Right cardiac atrium (tissue), 5 donors: ENCODE data around the gene GTF2A1. TPM values are rescaled to one million over a fixed set of nuclear protein-coding genes. Genes with fewer than 3 reads are reported as not detected.

Source experiments
- ATAC-seq, 2 donors: fragments of 200-7000 bp; cut with Tn5 transposase; one replicate each; pipeline versions ENCODE4 v1.8.0 to v1.9.1; 2020; ENCODE audit warnings: moderate library complexity in 2 of 2, mild to moderate bottlenecking in 1 of 2
- DNase-seq, 3 donors: peaks; one replicate each; pipeline ENCODE4 v3.0.0-alpha.2; 2020
- H3K27ac ChIP-seq: one replicate; pipeline ENCODE4 v1.5.1; 2013; ENCODE audit warnings: mild to moderate bottlenecking, low read length, control low read depth, moderate library complexity
- H3K27me3 ChIP-seq: one replicate; pipeline ENCODE4 v1.6.1; 2013; ENCODE audit not compliant: control insufficient read depth, insufficient read depth
- H3K4me1 ChIP-seq: one replicate; pipeline ENCODE4 v1.6.1; 2013; ENCODE audit warnings: low read length; ENCODE audit not compliant: control insufficient read depth, insufficient read depth
- H3K4me3 ChIP-seq: one replicate; pipeline ENCODE4 v1.5.1; 2013; ENCODE audit warnings: low read length, control low read depth
- H3K9me3 ChIP-seq: one replicate; pipeline ENCODE4 v1.6.1; 2013; ENCODE audit warnings: low read length; ENCODE audit not compliant: control insufficient read depth
- WGBS: extraction: QIAGEN DNeasy Blood & Tissue Kit; methylation state at CpG from one replicate; pipeline ENCODE4 v1.1.7; 2013; 5-methylcytosine and 5-hydroxymethylcytosine counted together
- intact Hi-C, 4 donors: fragments of 100-400 bp; cut with DNase I; formaldehyde crosslinking; loops; one replicate each; pipeline versions ENCODE4 v1.11.0 to v1.14.0; 2022 to 2023
- polyA plus RNA-seq: library from polyadenylated mRNA; stranded (reverse); fragments of 200-250 nt; gene quantifications from one replicate; pipeline ENCODE4 v1.2.3, GENCODE V29; 2013
- total RNA-seq, 4 donors: library from RNA; stranded (reverse); fragmentation: NEBNext Ultra II Directional; extraction: Animal tissue kit (Norgen Biotek cat#: 25700); gene quantifications; one replicate each; pipeline ENCODE4 v1.2.1, GENCODE V29; 2021
- donor health status: healthy with polysubstance abuse.
- donor health status: DM: no; HTN: yes; CAD: no.
- donor health status: DM: no; HTN: no; CAD: no.
- donor health status: DM: no; HTN: yes; CAD: no; lungs with severe emphysema.
- donor health status: DM: yes; HTN: yes; CAD: no.

GTF2A1 gene
- total and polyA plus RNA-seq, 5 donors = 5.7 to 20.7 (median 19.8) TPM

DNA sequence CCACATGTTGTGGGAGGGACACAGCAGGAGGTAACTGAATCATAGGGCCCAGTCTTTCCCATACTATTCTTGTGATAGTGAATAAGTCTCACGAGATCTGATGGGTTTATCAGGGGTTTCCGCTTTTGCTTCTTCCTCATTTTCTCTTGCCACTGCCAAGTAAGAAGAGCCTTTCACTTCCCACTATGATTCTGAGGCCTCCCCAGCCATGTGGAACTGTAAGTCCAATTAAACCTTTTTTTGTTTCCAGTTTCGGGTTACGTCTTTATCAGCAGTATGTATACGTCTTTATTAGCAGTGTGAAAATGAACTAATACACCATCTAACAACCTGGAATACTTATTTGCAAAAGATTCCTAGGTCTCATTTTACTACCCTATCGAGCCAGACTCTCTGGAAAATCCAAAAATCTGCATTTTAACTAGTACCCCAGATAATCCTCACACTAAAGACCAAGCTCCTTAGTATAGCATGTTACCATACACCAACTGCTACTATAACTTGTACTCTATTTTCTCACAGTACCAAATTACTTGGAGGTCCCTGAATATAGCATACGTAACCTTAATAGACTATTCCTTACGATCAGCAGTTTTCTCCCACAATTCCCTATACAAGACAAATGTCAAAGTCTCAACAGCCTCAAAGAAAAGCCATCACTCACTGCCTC lies 11.5 kb downstream of the GTF2A1 start:
- no peak for DNase-seq
- no peak overlapping the region for H3K27ac ChIP-seq
- no peak overlapping the region for H3K4me3 ChIP-seq
- H3K9me3 ChIP-seq = no peaks in the 10 kb centered on the region
- WGBS = 61% methylated on average over 8 of the region's 8 CpGs
- no peak for ATAC-seq
- no peaks in the 10 kb centered on the region for H3K4me1 ChIP-seq
- H3K27me3 ChIP-seq = no peaks in the 10 kb centered on the region
- intact Hi-C loops = no loop called here

DNA sequence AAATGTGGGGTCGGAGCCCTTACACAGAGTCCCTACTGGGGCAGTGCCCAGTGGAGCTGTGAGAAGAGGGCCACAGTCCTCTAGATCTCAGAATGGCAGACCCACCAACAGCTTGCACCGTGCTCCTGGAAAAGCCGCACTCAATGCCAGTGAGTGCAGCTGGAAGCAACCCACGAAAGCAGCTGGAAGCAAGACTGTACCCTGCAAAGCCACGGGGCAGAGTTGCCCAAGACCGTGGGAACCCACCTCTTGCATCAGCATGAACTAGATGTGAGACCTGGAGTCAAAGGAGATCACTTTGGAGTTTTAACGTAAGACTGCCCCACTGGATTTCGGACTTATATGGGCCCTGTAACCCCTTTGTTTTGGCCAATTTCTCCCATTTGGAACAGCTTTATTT lies 12.3 kb downstream of the GTF2A1 start:
- Histone ChIP-seq H3K9me3 (no peaks in the 10 kb centered on the region), H3K27ac (no peak overlapping the region), H3K4me3 (no peak overlapping the region), H3K4me1 (no peaks in the 10 kb centered on the region), H3K27me3 (no peaks in the 10 kb centered on the region)
- DNase-seq (peak in 2 of 3 donors; percentile 17 to 55), ATAC-seq (no peak)
- 90% methylated on average over 8 of the region's 8 CpGs for WGBS
- intact Hi-C loops = no loop called here

DNA sequence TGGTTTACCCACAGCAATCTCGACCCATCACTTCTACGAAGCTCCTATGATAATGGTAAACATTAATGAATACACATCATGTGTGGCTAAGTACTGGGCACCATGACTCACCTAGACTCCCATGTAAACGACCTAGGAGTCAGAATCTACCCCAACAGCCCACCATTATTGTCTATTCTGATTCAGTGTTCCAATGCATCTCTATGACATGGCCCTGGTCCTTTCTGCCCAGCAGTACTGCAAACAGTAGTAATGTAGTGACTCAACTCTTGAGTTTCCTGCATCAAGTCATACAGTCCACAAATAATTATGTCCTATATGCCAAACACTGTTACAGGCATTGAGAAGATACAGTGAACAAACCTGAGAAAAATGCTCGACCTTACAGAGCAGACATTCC lies 14.6 kb downstream of the GTF2A1 start:
- no peak for ATAC-seq
- no peaks in the 10 kb centered on the region for H3K9me3 ChIP-seq
- 88% methylated on average over 4 of the region's 4 CpGs for WGBS

DNA sequence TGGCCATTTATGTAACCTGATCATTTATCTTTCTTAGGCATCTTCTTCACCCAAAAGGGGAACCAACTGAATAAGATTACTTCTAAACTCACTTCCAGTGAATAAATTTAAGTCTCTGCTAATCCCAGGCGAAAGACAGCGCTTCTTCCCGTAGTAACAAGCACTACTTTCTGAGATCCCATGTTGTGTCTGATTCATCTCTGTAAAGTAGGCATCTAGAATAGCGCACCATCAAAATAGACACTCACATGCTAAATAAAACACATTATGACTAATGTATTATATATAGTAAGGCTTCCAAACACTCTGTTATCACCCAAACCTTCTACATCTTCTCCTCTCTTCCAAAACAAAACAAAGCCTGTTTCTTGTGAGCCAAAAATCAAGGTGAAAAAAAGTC lies 15.1 kb downstream of the GTF2A1 start:
- H3K4me1 ChIP-seq = no peaks in the 10 kb centered on the region
- no peaks in the 10 kb centered on the region for H3K27me3 ChIP-seq
- WGBS = 83% methylated on average over 4 of the region's 4 CpGs
- no peak overlapping the region for H3K4me3 ChIP-seq
- DNase-seq = no peak
- H3K9me3 ChIP-seq = no peaks in the 10 kb centered on the region
- peak in 1 of 2 donors; percentile 60 for ATAC-seq
- intact Hi-C loops = no loop called here
- H3K27ac ChIP-seq = no peak overlapping the region

More for the DNA sequence above, 14.6 kb downstream of the GTF2A1 start:
- no peak for DNase-seq
- H3K27me3 ChIP-seq = no peaks in the 10 kb centered on the region
- intact Hi-C loops = no loop called here
- H3K27ac ChIP-seq = peak overlapping the region; percentile 13
- H3K4me1 ChIP-seq = no peaks in the 10 kb centered on the region
- no peak overlapping the region for H3K4me3 ChIP-seq

DNA sequence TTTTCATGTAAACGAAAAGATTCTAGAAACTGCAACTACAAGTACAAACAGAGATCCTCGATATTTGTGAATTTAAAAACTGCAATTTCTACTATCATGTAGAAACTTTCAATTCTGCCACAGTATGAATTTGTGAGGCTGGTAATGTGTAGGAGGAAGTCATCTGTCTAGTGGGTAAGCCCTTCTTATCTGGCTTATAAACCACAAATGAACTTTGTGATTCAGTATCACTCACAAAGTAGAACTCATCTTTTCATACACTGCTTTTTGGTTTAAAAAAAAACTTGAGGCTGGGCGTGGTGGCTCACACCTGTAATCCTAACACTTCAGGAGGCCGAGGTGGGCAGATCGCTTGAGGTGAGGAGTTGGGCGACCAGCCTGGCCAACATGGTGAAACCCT lies 20.7 kb downstream of the GTF2A1 start:
- ATAC-seq = no peak
- no peak overlapping the region for H3K27ac ChIP-seq
- intact Hi-C loops = no loop called here
- H3K4me3 ChIP-seq = no peak overlapping the region
- H3K4me1 ChIP-seq = no peaks in the 10 kb centered on the region
- H3K9me3 ChIP-seq = no peaks in the 10 kb centered on the region
- DNase-seq = no peak
- 93% methylated on average over 6 of the region's 6 CpGs for WGBS
- H3K27me3 ChIP-seq = no peaks in the 10 kb centered on the region

DNA sequence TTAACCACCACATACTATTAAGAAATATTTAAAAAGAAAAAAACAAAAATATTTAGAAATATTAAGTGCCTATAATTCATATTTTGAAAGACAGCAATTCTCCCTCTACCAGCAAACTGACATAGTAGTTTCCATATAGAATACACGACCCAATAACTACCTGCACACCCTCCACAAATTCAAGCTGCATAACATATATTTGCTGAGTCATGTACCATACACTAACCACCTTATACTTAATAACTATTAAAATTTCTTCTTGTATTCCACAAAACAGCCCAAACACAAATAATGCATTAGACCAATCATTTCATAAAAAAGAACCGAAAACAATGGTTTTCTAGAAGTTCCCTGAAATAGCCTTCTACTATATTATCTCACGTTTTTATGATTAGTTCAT lies 21.7 kb downstream of the GTF2A1 start:
- WGBS = 89% methylated on average over 3 of the region's 3 CpGs
- ATAC-seq (no peak), DNase-seq (no peak)
- H3K4me3 ChIP-seq = no peak overlapping the region
- H3K4me1 ChIP-seq = no peaks in the 10 kb centered on the region
- H3K9me3 ChIP-seq = no peaks in the 10 kb centered on the region
- no peak overlapping the region for H3K27ac ChIP-seq
- intact Hi-C loops = no loop called here
- no peaks in the 10 kb centered on the region for H3K27me3 ChIP-seq

DNA sequence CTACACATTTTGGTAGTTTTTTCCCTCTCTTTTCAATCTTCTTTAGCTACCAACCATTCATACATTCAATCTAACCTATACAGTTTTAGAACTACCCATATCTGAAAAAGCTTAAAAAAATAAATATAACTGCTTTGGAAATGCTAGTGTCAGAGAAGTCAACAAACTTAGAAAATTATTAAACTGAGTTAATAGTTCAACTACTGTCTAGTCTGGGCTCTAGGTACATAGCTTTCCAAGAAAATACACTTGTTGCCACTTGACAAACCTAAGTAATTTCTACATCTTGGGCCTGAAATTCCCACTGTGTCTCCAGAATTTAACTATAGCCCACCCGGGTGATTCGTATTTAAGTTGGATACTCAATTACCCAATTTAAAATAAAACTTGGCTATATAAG lies 22.1 kb downstream of the GTF2A1 start:
- intact Hi-C loops = no loop called here
- Histone ChIP-seq H3K27me3 (no peaks in the 10 kb centered on the region), H3K9me3 (no peaks in the 10 kb centered on the region), H3K27ac (no peak overlapping the region), H3K4me1 (no peaks in the 10 kb centered on the region), H3K4me3 (no peak overlapping the region)
- 95% methylated on average over 2 of the region's 2 CpGs for WGBS
- ATAC-seq = no peak
- DNase-seq = no peak

DNA sequence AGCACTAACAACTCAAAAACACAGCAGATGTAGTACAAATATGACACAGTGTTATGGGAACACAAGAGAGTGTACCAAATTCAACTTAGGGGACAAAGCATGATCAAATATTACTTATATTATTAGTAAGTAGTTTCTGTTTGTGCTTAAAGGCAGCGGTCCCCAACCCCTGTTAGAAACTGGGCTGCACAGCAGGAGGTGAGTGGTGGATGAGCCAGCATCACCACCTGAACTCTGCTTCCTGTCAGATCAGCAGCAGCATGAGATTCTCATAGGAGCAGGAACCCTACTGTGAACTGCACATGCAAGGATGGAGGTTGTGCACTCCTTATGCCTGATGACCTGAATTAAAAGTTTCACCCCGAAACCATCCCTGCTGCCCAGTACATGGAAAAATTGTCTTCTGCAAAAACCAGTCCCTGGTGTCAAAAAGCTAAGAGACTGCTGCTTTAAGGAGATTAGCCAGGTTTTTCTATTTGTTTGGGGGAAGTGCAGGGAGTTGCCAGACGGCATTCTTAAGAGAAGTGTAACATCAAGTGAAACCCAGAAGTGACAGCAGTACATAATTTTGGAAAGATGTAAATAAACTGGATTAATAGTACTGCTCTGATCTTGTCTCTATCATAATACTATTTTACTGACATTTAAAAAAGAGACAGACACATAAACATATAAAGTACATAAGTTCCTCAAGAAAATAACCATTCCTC lies 26.7 kb downstream of the GTF2A1 start:
- Histone ChIP-seq H3K27me3 (no peaks in the 10 kb centered on the region), H3K27ac (no peak overlapping the region), H3K9me3 (no peaks in the 10 kb centered on the region), H3K4me1 (no peaks in the 10 kb centered on the region), H3K4me3 (no peak overlapping the region)
- no peak for ATAC-seq
- DNase-seq = no peak
- 88% methylated on average over 3 of the region's 3 CpGs for WGBS
- intact Hi-C loops = no loop called here

DNA sequence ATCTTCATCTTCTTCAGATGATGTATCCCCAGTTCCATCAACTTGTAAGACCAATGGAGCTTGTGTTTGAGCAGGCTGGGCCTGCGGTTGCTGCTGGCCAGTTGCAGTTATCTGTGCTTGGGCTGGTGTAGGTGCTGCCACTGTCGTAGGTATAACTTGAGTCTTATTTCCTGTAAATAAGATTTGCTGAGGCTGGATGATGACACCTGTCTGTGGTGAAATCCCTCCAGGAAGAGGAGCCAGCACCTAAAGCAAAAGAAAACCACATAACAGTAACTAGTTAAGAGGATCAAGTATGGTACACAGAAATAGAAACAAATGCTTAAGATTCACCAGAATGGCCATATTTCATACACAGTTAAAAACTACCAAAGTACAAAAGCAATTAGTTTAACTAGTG lies 28.2 kb downstream of the GTF2A1 start:
- Histone ChIP-seq H3K27ac (no peak overlapping the region), H3K9me3 (no peaks in the 10 kb centered on the region), H3K4me1 (no peaks in the 10 kb centered on the region), H3K27me3 (no peaks in the 10 kb centered on the region), H3K4me3 (no peak overlapping the region)
- intact Hi-C loops = no loop called here
- ATAC-seq (no peak), DNase-seq (no peak)
- 92% methylated on average over 2 of the region's 2 CpGs for WGBS

DNA sequence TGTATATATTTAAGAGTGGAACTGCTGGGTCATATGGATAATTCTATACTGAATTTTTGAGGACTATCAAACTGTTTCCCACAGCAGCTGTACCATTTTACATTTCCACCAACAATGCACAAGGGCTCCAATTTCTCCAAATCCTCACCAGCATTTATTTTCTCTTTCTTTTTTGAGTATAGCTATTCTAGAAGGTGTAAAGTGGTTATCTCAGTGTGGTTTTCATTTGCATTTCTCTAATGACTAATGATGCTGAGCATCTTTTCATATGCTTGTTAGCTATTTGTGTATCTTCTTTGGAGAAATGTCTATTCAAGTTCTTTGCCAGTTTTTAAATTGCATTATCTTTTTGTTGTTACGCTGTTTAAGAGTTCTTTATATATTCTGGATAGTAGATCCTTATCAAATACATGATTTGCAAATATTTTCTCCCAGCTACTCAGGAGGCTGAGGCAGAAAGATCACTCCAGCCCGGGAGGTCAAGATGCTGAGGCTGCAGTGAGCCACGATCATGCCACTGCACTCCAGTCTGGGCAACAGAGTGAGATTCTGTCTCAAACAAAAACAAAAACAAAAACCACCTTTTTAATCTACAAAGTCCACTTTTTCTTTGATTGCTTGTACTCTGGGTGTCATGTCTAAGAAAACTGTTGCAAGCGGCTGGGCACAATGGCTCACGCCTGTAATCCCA lies 32.8 kb downstream of the GTF2A1 start:
- Histone ChIP-seq H3K4me1 (no peaks in the 10 kb centered on the region), H3K4me3 (no peak overlapping the region), H3K27ac (no peak overlapping the region), H3K27me3 (no peaks in the 10 kb centered on the region), H3K9me3 (no peaks in the 10 kb centered on the region)
- WGBS = 97% methylated on average over 5 of the region's 5 CpGs
- no peak for DNase-seq
- intact Hi-C loops = no loop called here
- ATAC-seq = no peak

DNA sequence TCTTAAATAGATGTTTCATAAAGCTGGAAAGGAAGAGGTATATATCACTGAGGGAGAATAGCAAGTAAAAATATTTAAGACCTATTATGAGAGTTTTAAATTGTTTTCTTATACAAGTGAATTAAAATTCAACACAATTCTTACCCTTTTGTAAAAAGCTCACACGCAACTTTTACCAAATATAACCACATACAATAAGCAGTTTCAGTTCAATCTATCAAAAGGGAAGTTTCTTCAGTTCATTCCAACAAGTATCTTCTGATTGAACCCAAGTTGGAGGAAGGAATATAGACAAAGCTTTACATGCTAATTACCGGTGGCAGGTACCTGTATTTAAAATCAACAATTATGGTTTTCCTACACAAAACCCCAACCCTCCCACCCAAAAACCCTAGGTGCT lies 41.1 kb downstream of the GTF2A1 start:
- Histone ChIP-seq H3K9me3 (no peaks in the 10 kb centered on the region), H3K4me1 (no peaks in the 10 kb centered on the region), H3K27me3 (no peaks in the 10 kb centered on the region), H3K27ac (no peak overlapping the region), H3K4me3 (no peak overlapping the region)
- no peak for DNase-seq
- intact Hi-C loops = no loop called here
- WGBS = 90% methylated on average over 2 of the region's 2 CpGs
- no peak for ATAC-seq
